AG04450 (cell line): Measurements from ENCODE around the gene RNF213. TPM values are rescaled to one million over a fixed set of nuclear protein-coding genes. Genes with fewer than 3 reads are reported as not detected.

ENCODE experiments used
- CTCF ChIA-PET: fragments of 300-600, 350-600 bp; formaldehyde crosslinking; extraction: SDS; loops from one replicate; lab custom pipeline; 2022; ENCODE audit warnings: antibody characterized with exemption, inconsistent platforms; lab: Charles Lee
- POLR2A ChIA-PET: fragments of 350-600 bp; formaldehyde crosslinking; extraction: SDS; loops from one replicate; lab custom pipeline; 2021; ENCODE audit warnings: antibody characterized with exemption, inconsistent platforms; lab: Yijun Ruan, JAX
- DNase-seq: peaks from one replicate; pipeline ENCODE4 v3.0.0-alpha.2; 2011; ENCODE audit warnings: low read depth, low spot score
- H3K27ac ChIP-seq: one replicate; pipeline ENCODE4 v1.5.1; 2012; ENCODE audit warnings: low read depth, low read length, control low read depth
- H3K27me3 ChIP-seq: one replicate; pipeline ENCODE4 v1.6.0; 2012; ENCODE audit warnings: low read length; ENCODE audit not compliant: control insufficient read depth, insufficient read depth
- H3K4me3 ChIP-seq: 2 replicates; pipeline ENCODE4 v1.5.1; 2011; ENCODE audit warnings: mild to moderate bottlenecking, low read depth, low read length, control low read depth
- H3K9me3 ChIP-seq: 2 replicates; pipeline ENCODE4 v1.5.1; 2012; ENCODE audit warnings: low read length; ENCODE audit not compliant: control insufficient read depth, insufficient read depth
- polyA plus RNA-seq: library from polyadenylated mRNA; depleted of rRNA; stranded (reverse); fragments of >200 nt; gene quantifications from 2 replicates; pipeline ENCODE4 v1.2.3, GENCODE V29; 2011
- TF ChIP-seq, protein P1 (sequence below): IDR thresholded peaks from 2 replicates; pipeline ENCODE4 v1.5.1; 2011; ENCODE audit warnings: low read depth, low read length, control low read depth, inconsistent platforms

Gene RNF213
- polyA plus RNA-seq, 1 experiment = 46.8 TPM

- TF ChIP-seq, protein P1, sequence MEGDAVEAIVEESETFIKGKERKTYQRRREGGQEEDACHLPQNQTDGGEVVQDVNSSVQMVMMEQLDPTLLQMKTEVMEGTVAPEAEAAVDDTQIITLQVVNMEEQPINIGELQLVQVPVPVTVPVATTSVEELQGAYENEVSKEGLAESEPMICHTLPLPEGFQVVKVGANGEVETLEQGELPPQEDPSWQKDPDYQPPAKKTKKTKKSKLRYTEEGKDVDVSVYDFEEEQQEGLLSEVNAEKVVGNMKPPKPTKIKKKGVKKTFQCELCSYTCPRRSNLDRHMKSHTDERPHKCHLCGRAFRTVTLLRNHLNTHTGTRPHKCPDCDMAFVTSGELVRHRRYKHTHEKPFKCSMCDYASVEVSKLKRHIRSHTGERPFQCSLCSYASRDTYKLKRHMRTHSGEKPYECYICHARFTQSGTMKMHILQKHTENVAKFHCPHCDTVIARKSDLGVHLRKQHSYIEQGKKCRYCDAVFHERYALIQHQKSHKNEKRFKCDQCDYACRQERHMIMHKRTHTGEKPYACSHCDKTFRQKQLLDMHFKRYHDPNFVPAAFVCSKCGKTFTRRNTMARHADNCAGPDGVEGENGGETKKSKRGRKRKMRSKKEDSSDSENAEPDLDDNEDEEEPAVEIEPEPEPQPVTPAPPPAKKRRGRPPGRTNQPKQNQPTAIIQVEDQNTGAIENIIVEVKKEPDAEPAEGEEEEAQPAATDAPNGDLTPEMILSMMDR = peak; percentile 20; the same call in 1 of the 2 replicates
- peaks cover 13% of the 10 kb centered on the region for H3K9me3 ChIP-seq
- ChIA-PET CTCF (no interaction called here), POLR2A (no interaction called here)
- H3K27ac ChIP-seq = no peak overlapping the region
- H3K27me3 ChIP-seq = no peaks in the 10 kb centered on the region
- DNase-seq = no peak
- H3K4me3 ChIP-seq = no peak overlapping the region
Measured at GRCh38 chr17:80364091-80364691, 103.5 kb downstream of the RNF213 start.

DNA sequence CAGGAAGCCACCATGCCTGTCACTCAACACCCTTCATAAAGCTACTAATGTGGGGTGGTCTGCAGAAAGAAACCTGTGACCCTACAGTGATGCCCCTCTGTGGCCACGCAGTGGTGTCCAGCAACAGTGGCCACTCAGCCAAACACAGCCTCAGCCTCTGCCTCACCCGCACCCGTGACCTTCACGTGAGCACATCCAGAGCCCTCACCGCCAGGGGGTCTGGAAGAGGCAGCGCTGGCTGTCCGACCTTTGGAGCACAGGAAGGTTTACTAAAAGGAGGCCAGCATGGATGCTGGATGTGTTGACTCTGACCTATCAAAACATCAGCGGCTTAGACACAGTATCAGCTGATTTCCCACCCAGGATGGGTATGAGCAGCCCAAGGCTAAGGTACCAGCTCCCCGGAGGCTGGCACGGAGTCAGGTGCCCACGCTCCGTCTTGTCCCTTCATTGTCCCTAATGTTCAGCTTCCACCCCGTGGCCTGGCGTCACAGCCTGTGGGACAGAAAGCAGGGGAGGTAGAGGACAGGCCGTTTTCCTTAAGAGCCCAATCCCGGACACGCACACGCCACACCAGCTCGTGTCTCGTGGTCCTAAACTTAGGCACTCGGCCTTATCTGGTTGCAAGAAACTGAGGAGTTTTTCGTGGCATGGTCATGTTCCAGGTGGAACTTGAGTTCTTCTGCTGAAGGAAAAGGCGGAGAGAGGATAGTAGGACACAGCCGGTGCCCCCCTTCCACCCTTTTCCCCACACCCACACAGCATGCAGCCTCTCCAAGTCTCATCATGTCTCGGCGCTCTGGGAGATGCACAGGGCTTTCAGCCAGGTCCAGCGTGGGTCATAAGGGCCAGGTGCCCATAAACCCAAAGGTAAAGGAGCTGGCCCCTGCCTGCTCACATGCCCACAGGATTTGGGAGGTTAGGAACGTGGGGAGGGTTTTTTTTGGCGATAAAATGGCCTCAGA, 104.6 kb downstream of the RNF213 start:
- POLR2A ChIA-PET = no interaction called here
- no peak overlapping the region for H3K27ac ChIP-seq
- no peak overlapping the region for H3K4me3 ChIP-seq
- DNase-seq = no peak
- peaks cover 12% of the 10 kb centered on the region for H3K9me3 ChIP-seq
- CTCF ChIA-PET = no interaction called here
- no peaks in the 10 kb centered on the region for H3K27me3 ChIP-seq
- TF ChIP-seq, protein P1 = no peak

- POLR2A ChIA-PET = no interaction called here
Measured at GRCh38 chr17:80365983-80366382, 105.3 kb downstream of the RNF213 start.

DNA sequence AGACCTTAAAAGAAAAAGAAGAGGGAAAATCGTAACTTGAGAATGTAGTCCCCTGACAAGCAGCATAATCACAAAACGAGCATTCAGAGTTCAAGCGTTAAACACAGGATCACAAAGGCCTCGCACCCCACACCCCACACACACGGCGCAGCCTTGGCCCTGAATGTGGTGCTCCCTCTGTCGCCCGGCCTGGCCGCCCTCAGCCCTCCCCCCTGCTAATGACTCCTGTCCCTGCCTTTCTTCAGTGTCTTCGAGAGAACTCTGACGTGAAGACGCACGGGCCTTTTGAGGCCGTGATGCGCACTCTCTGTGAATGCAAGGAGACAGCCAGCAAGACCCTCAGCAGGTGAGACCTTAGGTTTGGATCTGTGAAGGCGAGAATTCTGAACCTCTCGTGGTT, 106.9 kb downstream of the RNF213 start:
- no peak for DNase-seq
- ChIA-PET CTCF (interaction anchor here (0.9 kb wide), 1 partner anchor 266 kb away, joined by 3 read pairs; the partner anchor contains the start of gene GAA), POLR2A (no interaction called here)
- Histone ChIP-seq H3K4me3 (no peak overlapping the region), H3K27me3 (no peaks in the 10 kb centered on the region), H3K9me3 (no peaks in the 10 kb centered on the region; the same call in 1 of the 2 replicates), H3K27ac (no peak overlapping the region)
- TF ChIP-seq, protein P1 = no peak

More at GRCh38 chr17:80365983-80366382, 105.3 kb downstream of the RNF213 start:
- Histone ChIP-seq H3K4me3 (no peak overlapping the region), H3K27ac (no peak overlapping the region), H3K27me3 (no peaks in the 10 kb centered on the region), H3K9me3 (peaks cover 5% of the 10 kb centered on the region)
- CTCF ChIA-PET = no interaction called here
- TF ChIP-seq, protein P1 = no peak
- DNase-seq = no peak
